HG03060 (cell line): ENCODE measurements around the gene AHSP.
"Not testable (repeated sequence)": the region's sequence is repeated elsewhere in the genome, so short reads cannot be mapped to it uniquely, and the experiment has no call there.

Source experiments
- ATAC-seq: cut with Tn5 transposase; IDR thresholded peaks from one replicate; pipeline ENCODE4 v1.9.1; 2021; ENCODE audit warnings: low read depth, moderate number of reproducible peaks; ENCODE audit not compliant: unreplicated experiment

Gene AHSP

DNA sequence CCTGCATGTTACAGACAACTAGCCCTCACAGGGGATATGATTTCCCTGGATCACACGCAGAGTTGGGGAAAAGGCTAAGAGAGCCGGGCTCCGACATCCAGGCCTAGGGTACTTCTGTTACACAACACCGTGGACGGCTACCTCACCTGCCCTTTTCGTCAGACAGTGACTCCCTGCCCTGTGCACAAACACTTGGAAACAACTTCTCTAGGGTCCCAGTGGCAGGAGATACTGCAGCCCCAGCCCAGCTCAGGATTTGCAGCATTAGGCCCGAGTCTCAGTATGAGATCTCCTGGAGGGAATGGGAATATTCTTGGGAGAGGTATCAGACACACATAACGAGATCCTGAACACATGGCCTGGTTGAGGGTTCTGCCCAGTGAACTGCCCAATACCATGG lies 27.8 kb upstream of the AHSP start:
- ATAC-seq: no peak

DNA sequence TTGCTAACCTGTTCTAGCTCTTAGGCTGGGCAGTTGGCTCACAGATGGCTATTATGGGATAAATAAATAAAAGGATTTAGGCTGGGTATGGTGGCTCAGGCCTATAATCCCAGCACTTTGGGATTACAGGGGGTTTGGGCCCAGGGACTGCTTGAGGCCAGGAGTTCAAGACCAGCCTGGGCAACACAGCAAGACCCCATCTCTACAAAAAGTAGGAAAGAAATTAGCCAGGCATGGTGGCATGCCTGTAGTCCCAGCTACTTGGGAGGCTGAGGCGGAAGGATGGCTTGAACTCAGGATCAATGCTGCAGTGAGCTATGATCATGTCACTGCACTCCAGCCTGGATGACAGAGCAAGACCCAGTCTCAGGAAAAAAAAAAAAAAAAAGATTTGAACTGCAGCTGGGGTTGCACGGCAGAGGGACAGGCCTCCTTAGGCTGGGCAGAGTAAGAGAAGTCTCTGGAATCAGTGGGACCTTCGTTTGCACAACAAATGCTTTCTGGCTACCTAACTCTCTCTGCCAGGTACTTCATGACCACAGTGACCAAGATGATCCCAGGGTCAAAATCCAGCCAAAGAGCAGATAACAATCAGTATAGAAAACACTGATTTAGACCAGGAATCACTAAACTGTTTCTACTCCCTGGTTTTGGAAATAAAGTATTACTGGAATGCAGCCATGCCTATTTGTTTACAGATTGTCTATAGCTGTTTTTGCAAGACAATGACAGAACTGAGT lies 26.3 kb upstream of the AHSP start:
- ATAC-seq: no peak

DNA sequence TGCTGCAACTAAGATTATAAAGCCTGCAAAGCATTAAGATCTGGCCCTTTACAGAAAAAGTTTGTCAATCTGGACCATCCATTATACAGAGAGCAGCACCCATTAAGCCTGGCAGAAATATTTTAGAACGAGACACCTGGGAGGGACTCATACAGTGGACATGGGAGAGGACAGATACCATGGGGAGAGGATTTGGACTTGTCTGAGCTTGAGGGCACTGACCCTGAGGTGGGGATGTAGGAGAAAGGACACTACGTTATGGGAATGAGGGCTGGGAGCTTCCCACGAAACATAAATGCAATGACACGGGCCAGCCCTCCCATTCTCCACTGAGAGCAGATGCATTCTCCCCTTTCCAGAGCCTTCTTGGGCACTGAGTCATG lies 25.7 kb upstream of the AHSP start:
- no peak for ATAC-seq

DNA sequence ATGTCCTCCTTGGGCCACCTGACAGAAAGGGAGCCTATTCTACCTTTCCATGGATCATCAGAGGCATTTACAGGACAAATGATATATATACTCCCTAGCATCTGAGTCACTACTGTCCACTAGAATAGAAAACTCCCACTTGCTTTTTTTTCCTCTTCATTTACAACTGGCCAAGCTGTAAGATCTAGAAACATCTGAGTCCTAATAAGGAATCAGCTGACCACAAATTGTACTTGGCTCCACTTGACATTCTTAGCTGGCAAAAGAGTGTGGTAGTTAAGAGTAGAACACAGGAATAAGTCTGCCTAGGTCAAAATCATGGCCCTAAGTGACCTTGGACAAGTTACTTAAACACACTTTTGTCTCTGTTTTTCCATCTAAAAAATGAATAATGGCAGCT lies 24.7 kb upstream of the AHSP start:
- ATAC-seq: no peak

DNA sequence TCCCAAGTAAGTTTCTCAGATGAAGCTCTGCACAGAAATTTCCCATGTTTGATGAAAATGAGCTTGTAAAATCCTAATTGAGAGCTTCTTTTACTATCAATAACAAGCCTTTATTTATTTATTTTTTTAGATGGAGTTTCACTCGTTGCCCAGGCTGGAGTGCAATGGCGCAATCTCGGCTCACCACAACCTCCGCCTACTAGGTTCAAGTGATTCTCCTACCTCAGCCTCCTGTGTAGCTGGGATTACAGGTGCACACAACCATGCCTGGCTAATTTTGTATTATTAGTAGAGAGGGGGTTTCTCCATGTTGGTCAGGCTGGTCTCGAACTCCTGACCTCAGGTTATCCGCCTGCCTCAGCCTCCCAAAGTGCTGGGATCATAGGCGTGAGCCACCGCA lies 24.1 kb upstream of the AHSP start:
- ATAC-seq: not testable (repeated sequence)

DNA sequence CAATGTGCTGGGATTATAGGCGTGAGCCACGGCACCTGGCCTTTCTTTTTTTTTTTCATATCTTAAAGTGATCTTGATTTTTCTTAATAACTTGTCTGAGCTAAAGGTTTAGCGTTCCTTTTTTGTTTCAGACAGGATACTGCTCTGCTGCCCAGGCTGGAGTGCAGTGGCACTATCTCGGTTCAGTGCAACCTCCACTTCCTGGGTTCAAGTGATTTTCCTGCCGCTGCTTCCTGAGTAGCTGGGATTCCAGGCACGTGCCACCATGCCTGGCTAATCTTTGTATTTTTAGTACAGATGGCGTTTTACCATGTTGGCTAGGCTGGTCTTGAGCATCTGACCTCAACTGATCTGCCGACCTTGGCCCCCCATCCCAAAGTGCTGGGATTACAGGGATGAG lies 23.5 kb upstream of the AHSP start:
- no peak for ATAC-seq

DNA sequence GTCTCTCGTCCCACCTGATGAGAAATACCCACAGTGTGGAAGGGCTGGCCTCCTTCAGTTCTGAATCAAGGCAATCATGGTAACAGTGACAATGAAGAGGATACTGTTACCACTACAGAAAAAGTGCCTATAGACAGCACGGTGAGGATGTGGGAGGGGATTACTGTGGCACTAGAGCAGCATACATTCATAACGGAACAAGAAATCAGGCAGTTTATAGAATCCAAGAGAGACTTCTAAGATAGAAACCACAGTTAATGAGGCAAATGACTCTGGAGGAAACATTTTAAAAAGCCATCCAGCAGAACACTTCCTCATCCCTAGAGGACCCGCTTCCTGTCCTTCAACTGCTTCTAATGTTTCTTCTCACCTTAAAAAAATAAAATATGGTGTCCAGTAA lies 22.2 kb upstream of the AHSP start:
- no peak for ATAC-seq

DNA sequence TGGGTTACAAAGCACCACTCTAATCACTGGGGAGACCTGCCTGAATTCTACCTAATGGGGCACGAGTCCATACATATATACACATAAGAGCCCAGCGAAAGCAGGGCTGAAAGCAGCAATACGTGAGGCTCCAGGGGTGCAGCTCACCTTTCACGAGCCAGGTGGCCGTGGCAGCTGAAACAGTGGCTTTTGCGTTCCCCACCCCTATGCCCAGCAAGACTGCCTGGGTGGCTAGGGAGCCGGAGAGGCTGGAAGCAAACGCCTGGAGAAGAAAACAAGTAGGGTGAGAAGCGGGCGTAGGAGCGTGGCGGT lies 20.1 kb upstream of the AHSP start:
- ATAC-seq: no peak

DNA sequence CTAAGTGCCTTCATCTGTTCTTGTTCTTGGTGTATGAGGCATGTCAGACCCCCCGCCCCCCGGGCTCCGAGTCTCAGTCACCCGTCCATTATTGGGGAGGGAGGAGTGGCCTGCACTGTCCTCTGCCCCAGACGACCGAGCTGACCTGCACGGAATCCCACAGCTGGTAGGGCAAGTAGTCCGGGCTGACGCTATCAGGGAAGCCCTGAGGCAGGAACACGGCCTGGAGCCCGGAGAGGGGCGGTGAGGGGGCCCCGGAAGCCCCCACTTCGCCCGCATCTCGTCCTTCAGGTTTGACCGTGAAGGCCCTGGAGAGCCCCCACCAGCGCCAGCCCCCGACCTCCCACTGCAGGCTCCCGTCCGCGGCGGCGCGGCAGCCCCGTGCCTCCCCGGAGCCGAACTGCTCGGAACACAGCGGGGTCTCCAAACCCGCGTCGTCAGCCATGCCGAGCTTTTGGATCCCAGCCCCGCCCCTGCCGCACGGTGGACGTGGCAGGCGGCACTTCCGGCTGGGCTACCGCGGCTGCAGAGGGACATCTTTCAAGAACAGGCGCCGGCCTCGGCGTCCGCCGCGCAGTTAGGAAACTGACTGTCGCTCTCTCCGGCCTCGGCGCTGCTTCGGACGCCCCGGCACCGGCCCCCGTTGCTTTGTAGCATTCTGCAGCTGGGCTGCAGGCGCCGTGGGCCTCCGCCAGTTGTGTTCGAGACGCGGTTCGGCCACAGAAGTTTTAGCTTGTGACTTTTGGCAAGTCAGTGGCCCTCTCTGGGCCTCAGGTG lies 19.6 kb upstream of the AHSP start, which contains the start of gene RUSF1:
Gene RUSF1 (minus strand): TSS at position 463 of the 777 bp plus-strand sequence. CDS start 18 bp downstream, at position 445.
- peak; percentile 66 for ATAC-seq

DNA sequence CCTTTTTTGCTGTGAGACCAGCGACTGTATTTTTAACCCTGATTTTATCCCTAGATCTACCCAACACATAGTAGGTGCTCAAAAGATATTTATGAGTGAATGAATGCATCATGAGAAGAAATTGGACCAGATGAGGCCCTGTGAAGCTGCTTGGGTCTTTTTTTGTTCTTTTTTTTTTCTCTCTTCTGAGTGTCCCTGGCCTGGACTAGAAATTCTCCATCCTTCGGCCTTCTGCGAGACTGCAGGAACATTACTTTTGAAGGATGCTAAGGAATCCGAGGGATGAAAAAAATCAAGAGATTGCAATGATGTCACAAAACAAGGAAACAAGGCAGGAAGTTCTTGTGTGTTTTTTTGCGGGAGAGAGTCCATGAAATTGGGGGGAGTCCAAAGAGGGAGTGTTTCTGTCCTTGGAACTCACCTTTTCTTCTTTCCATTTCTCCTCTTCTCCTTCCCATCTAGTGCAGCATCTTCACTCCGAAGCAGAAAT lies 18.9 kb upstream of the AHSP start:
- ATAC-seq: no peak

DNA sequence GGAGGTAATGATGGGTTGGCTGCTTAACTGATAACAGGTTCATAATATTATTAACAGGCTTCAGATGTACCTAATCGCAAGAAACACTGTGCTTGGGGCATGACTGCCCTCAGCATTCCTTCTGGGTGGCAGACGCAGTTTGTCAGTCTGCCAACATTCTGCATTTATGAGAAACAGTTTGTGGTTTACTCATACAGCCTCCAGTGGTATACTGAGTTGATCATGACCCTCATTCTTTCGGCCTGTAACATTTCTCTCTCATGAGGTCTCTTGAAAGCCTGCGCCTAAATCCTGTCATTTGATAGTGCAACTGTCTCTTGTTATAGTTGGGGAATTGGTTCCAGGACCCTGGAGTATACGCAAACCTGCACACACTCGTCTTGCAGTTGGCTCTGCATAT lies 14.6 kb upstream of the AHSP start:
- ATAC-seq: no peak

DNA sequence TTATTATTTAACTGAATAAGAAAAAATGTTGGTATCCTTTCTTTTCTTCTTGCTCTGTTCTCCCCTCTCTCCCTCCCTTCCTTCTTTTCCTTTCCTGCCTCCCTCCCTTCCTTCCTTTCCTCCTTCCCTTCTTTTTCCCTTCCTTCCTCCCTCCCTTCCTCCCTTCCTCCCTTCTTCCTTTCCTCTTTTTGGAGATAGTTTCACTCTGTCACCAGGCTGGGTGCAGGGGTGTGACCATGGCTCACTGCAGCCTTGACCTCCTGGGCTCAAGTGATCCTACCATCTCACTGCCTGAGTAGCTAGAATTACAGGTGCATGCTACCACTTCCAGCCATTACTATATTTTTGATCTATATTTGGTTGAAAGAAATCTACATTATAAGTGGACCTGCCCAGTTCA lies 13.8 kb upstream of the AHSP start:
- no peak for ATAC-seq

DNA sequence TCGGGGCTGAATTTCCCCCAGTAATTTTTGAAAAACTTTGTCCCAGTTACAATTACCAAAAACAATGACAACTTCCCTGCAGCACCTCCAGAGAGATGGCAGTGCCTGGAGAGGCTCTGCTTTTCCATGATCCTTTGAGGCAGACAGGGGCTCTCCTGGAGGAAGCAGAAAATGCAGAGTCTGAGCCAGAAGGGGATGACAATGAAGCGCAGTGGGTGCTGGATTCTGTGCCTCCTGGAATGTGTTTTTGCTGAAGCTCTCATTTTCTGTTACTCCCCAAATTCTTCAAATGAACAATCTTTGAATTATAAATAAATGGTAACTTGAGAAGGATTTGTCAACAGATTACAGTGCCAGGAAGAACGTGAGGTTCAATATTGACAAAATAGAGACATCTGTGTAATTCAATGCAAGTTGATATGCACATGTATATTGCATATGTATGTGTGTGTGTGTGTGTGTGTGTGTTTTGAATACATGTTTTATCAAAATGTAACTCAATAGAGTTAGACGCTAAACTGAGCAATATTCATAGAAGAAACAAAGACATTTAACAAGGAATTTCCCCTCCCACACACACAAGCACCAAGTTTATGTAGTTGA lies 9.8 kb upstream of the AHSP start:
- no peak for ATAC-seq

DNA sequence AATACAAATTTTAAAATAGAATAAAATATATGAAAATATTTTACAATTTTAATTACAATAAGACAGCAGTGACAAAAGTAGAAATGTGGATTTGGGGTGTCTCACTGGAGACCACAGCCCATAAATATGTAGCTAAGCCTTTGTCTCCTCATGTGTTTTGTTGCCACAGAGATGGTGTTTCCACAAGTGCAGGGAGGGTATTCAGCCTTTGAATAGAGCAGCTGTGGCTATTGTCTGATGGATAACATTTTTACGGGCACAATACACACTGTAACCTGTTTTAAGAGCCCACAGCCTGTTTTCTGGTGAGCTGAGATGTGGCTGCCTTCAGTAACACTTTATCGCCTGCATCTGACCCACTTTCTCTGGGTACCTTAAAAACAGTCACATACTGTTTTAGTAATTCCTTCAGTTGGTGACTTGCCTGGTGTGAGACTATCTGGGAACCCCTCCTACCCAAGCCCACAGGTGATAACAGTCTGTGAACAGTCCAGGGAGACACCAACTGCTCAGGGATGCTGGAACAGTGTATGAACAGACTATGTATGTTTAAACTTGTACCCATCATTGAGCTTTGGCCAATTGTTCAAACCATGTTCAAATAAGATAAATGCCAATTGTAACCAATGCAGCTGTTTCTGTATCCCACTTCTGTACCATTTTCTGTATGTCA lies 7.8 kb upstream of the AHSP start:
- ATAC-seq: no peak

DNA sequence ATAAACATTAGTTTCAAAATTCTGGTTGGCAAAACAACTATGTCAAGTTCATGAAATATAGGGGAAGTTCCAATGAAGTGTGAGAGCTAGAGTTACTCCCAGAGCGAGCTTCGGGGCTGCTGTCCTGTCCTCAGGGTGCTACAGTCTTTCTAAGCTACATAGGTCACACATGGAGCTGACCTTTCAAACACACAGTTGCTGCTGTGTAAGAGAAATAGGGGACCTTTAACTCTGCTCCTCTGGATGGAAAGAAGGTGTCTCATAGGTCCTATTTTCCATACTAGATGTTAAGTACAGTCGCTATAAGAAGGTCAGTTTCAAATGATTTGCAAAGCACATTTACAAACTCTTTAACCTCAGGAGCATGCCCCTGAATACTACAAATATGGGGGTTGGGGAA lies 6.3 kb upstream of the AHSP start:
- no peak for ATAC-seq

DNA sequence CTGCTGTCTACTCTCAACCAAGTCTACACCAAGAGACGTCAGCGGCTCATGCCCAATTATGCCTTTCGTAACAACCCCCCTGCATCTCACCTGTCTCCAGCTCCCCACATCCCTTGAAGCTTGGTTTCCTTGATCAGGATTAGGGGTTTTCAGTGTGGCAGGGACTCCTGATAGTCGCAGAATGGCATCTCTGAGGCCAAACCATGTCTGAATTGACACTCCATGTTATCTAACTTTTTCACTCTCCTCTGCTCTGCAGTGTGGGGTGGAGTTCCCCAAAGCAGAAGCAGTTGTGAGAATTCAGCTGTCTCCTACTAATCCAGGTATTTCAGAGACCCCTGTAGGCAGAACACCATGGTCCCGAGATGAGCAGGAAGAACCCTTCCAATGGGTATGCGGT lies 5.6 kb upstream of the AHSP start:
- ATAC-seq: no peak

DNA sequence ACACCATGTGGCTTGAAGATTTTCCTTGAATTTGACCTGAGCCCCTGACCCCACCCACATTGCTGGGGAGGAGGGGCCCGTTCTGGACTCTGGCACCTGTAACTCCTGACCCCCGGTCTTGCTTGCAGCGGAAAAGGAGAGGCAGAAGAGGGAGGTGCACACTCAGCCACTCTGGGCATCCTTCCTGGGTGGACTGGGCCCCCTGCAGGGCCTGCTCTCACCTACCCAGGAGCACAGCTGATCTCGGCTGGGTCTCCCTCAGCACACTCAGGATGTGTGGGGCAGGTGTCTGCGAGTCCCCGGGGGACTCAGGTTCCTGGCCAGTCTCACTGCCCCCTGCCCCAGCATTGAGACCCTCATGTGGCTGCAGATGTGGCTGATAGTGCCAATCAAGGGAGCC lies 3.9 kb upstream of the AHSP start:
- not testable (repeated sequence) for ATAC-seq

DNA sequence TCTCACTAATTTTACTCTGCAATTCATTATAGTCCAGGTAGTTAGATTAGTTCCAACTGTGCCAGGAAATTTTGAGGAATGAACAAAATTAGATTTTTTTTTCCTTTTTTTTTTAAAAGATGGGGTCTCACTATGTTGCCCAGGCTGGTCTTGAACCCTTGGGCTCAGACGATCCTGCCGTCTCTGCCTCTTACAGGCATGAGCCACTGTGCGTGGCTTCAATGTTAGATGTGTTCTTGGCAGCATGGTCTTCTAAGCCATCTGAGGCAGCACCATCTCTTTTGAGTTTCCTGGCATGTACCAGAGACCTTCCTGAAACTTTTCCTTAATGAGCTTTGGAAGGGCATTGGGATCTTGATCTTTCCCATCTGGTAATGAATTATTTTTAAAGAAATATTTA lies 2.6 kb upstream of the AHSP start:
- no peak for ATAC-seq

DNA sequence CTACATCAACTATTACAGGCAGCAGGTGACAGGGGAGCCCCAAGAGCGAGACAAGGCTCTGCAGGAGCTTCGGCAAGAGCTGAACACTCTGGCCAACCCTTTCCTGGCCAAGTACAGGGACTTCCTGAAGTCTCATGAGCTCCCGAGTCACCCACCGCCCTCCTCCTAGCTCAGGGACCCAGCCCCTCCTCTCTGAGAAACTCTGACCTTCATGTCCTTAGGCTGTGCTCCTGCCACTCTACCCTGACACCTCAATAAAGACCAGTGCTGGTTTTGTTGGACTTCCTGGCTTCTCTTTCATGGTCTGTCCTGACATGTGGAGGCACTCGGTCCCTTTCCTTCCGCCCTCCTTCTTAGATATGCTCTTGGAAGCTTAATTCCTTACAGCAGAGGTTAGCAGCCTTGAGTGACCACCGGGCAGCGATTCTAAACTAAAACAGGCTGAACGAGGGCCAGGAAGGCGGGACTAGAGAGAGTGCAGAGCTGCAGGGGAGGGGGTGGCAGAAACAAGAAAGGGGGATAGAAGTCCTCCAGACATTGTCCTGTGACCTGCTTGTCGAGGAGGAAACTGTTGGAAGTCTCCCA lies 915 bp downstream of the AHSP start:
- ATAC-seq: no peak

DNA sequence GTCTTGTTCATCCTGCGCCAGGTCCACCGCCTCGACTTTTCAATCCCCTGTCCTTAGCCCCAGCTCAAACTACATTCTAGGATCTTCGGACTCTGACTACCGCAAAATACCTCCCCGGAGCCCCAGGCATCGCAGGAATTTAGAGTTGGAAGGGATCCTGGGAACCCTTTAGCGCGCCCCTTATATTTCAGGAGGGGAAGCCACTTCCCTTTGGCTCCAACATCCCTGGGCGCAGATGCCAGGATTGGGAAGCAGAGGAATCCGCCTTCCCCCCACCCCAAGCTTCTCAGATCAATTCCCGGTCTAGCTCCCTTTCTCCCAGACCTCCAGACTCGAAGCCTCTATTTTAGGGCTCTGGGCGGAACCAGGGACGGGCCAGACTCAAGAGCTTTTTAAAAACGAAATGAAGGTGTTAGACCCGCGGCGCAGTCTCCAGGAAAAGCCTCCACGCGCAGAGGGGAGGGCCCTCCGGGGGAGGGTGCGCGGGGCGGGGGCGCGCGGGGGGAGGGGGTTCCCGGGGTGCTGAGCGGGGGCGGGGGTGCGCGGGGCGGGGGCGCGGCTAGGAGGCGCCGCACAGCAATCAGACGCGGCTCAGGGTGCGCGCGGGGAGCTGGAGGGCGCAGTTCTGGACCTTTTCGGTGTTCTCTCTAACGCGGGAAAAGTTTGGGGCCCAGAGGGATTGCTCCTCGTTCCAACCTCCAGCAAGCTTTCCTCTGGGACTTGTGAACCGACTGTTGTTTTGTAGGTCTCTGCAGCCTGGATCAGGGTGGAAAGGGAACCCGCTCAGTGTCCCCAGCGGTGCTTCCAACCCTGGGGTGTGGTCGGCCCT lies 1.6 kb downstream of the AHSP start:
- ATAC-seq: no peak
